ENCODE results near the gene SPATA33. TPM values are rescaled to one million over a fixed set of nuclear protein-coding genes. Genes with fewer than 3 reads are reported as not detected.
"Not testable (repeated sequence)": the region's sequence is repeated elsewhere in the genome, so short reads cannot be mapped to it uniquely, and the experiment has no call there.

Gene SPATA33
- total RNA-seq, 1 donor from 2014 or later: 16.6 TPM

DNA sequence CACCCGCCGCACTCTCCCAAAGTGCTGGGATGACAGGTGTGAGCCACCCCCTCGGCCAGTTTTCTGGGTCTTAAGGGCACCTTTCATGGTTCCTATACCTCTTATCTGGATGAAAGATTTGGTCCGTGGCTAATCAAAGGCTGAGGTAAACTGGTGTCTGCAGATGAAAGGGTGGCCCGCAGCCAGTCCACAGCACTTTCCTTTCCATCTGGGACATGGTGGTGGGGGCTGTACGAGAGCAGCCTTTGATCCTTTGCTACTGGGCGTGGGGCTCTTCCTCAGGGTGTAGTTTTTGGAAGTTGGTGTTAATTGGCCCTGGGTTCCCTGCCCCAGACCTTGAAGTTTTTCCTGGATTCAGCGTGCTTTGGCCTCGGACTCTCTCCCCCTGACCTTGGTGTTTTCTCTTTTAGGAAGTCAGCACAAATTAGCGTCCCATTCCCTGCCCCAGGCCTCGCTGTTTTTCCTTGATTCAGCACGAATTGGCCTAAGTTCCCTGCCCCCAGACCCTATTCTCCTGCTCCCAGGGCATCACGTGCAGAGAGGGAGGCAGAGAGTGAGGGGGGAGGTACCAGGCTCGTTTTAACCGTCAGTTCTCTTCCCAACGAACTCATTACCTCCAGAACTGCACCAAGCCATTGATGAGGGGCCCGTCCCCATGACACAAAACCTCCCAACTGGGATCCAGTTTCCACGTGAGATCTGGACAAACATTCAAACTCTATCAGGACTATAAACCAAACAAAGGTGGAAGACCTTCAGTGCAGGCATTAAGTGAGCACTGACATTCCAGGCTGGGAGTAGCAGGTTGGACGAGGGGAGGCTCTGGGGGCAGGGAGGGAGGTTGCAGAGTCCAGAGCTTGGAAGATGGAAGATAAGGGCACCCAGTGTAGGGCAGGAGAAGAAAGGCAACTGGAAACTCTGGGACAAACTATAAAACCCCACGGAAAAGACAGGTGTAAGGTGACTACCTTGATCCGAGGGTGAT lies 32.6 kb upstream of the SPATA33 start:
- intact Hi-C loops (cut with micrococcal nuclease): no loop called here

DNA sequence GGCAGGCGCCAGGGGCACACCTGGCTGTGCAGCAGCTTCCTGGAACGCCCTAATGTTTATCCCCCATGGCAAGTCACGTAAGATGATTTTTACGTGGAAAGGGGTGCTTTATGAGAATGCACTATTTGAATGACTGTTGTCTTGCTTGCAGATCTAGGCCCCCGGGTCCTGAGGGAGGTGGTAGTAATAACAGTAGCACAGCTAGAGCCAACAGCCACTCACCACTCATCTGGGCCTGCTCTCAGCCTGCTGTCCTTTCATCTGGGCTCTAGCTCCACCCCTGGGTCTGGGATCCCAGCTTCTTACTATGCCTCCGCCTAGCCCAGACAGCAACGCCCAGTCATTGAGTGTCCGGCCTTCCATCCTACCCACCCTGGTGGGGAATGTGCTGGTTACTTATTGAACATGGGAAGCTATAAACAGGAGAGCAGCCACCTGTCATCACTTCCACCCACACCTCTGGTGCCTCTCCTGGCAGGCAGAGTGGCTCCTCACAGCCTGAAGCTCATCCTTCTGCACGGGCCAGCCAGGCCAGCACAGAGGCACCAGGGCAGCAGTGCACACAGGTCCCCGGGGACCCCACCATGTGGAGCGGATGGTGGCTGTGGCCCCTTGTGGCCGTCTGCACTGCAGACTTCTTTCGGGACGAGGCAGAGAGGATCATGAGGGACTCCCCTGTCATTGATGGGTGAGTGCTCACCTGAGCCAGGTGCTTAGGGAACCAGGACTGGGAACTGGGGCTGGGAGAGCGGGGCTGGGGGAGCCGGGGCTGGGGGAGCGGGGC lies 27.6 kb upstream of the SPATA33 start:
- intact Hi-C loops (cut with micrococcal nuclease): no loop called here

DNA sequence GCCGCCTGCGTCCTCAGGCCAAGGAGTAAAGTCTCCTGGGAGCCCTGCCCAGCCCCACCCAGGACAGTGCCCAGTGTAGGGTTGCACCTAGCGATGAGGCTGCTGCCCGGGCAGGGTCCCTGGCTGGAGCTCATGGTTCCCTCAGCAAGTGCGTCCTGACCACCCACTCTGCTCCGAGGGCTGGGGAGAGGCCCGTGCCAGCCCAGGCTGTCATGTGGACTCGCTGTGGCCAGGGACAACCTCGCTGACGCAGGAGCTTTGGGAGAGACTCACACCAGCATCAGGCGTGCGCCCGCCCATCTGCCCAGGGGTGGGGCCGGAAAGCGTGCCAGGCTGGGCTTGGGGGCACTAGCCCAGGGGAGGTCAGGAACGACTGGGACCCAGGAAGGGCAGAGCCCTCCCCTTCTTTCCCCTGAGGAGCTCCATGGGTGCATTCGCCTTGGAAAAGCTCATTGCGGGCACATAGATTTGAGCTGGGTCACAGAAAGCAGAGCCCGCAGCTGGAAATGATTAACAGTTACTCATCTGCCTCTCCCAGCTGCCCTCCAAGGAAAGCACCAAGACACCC lies 24.5 kb upstream of the SPATA33 start:
- intact Hi-C loops (cut with micrococcal nuclease): no loop called here

DNA sequence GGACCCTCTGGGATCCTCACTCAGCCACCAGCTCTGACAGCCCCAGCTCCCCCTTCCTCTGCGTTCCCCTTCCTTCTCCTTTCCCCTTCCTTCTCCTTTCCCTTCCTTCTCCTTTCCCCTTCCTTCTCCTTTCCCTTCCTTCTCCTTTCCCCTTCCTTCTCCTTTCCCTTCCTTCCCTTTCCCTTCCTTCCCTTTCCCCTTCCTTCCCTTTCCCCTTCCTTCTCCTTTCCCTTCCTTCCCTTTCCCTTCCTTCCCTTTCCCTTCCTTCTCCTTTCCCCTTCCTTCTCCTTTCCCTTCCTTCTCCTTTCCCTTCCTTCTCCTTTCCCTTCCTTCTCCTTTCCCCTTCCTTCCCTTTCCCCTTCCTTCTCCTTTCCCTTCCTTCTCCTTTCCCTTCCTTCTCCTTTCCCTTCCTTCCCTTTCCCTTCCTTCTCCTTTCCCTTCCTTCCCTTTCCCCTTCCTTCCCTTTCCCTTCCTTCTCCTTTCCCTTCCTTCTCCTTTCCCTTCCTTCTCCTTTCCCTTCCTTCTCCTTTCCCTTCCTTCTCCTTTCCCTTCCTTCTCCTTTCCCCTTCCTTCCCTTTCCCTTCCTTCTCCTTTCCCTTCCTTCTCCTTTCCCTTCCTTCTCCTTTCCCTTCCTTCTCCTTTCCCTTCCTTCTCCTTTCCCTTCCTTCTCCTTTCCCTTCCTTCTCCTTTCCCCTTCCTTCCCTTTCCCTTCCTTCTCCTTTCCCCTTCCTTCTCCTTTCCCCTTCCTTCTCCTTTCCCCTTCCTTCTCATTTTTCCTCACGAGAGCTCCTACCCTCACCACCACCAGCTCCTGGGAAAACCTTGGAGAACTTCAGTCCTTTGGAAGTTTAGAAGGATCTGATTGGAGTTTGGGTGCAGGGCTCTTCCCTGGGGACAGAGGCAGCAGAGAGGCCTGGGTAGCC lies 22.9 kb upstream of the SPATA33 start:
- intact Hi-C loops (cut with micrococcal nuclease): not testable (repeated sequence)

DNA sequence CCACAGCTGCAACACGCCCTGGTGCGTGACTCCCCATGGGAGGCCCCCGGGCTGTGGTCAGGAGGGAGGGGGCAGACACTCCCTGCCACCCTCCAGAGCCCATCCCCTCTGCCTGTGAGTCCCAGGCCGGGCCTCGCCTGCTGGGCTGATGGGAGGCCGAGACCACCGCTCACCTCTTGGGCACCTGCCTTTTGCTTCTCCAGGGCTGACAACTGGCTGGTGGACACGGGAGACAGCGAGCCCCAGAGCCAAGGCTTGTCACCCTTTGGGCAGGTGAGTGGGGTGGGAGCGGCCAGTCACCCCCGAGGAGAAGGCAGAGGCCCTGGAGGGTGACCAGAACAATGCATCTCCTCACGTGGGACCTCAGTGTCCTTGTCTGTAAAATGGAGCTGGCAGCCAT lies 21.0 kb upstream of the SPATA33 start:
- intact Hi-C loops (cut with micrococcal nuclease): no loop called here

DNA sequence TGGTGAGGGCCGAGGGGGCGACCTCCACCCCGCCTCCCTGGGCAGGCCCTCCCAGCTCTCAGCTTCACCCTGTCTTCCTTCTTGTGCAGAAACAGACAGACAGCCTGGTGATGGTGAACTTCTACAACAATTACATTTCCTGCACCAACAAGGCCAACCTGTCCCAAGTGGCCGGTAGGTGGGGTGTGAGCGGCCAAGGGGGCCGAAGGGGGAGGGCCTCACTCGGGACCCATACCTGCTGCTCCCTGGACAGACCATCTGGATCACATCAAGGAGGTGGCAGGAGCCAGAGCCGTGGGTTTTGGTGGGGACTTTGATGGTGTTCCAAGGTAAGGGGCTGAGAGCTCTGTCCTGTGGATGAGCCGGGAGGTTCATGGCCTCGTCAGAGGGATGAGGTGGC lies 20.3 kb upstream of the SPATA33 start:
- intact Hi-C loops (cut with micrococcal nuclease): no loop called here

DNA sequence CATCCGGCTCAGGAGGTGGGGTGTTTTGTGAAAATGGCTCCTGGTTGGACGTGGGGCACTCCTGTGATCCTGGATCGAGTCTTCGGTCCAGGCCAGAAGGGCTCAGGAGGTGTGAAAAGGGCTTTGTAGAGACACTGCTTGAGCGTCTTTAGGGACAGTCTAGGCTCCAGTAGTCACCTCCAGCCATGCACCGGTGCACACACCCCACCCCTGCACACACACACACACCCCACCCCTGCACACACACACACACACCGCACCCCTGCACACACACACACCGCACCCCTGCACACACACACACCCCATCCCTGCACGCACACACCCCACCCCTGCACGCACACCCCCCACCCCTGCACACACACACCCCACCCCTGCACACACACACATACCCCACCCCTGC lies 19.2 kb upstream of the SPATA33 start:
- intact Hi-C loops (cut with micrococcal nuclease): no loop called here

DNA sequence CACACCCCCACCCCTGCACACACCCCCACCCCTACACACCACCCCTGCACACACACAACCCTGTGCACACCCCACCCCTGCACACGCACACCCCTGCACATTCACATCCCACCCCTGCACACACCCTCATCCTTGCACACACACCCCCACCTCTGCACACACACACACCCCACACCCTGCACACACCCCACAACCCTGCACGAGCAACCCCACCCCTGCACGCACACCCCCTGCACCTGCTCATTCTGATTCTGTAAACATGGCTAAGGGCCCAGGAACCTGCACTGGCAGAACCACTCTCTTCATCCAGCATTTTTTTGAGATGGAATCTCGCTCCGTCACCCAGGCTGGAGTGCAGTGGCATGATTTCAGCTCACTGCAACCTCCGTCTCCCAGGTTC lies 18.3 kb upstream of the SPATA33 start:
- intact Hi-C loops (cut with micrococcal nuclease): no loop called here

DNA sequence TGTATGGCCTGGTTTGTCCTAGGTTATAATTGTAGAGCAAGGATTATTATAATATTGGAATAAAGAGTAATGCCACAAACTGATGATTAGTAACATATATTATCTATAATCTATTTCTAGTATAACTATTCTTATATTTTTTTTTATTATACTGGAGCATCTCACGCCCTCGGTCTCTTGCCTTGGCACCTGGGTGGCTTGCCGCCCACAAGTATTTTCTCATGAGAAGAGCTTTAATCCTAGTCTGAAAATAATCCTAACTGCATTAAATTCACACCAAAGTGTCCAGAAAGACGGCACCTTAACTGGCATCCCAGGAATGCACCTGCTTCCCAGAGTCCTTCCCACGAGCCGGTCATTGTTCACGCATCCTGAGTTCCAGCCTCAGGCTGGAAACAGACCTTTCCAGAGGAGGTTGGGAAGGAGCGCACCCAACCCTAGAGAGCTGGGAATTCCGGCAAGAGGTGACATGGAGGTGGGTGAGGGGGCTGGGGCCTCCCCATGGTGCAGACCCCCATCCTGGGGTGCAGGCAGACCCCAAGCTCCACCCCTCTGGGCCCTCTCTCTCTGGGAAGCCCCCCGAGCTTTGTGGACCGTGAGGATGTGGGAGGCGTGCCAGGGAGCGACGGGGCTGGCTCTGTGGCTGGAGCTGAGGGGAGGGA lies 16.0 kb upstream of the SPATA33 start:
- intact Hi-C loops (cut with micrococcal nuclease): loop anchor here (1.0 kb wide), 1 partner anchor 67 kb away; no protein-coding TSS in a partner anchor

DNA sequence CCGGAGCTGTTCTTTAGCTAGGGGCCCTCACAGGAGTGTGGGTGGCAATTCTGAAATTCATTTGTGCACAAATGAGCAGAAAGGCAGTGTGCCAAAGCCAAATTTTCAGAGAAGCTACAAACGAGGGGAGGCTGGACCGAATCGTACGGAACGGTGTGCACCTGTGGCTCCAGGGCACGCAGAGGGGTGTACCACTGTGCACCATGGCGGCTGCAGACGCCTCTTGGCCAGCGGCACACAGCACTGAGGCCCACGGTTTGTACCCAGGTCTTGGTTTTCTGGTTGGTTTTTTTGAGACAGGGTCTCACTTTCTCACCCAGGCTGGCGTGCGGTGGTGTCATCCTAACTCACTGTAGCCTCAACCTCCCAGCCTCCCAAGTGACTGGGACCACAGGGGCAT lies 15.1 kb upstream of the SPATA33 start:
- intact Hi-C loops (cut with micrococcal nuclease): no loop called here

DNA sequence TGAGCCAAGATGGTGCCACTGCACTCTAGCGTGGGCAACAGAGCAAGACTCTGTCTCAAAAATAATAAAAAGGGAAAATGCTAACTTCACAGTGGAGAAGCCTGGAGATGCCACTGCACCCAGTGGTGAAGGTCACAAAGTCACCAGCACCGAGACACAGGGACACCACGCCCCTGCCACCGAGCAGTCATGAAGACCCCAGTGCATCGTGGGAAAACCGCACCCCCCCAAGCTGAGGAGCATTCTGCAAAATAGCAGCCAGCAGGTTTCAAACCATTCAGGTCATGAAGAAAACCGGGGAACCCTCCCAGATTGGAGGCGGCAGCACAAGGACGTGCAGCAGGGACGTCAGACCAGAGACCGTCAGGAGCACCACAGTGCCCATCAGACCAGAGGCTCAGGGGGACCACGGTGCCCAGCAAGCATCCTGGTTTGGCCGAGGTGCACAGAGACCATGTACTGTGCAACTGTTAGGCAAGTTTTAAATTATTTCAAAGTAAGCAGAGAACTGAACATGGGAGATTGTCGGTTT lies 13.8 kb upstream of the SPATA33 start:
- intact Hi-C loops (cut with micrococcal nuclease): no loop called here

DNA sequence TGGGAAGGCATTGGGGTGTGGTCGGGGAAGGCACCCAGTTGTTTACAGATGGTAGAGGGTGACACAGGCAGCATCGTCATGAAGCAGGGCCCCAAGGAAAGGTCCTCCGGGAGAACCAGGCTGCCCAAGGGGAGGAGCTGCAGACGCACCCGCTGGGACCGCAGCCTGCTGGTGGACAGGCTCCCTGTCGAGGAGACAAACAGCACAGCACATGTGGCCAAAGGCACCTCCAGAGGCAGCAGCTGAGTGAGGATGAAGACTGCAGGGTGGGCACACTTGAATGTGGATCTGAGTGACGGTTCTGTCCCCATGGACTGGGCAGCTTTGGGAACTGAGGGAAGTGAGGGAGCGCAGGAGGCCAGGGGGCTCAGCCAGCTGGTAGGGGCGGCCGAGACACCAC lies 12.5 kb upstream of the SPATA33 start:
- intact Hi-C loops (cut with micrococcal nuclease): no loop called here

DNA sequence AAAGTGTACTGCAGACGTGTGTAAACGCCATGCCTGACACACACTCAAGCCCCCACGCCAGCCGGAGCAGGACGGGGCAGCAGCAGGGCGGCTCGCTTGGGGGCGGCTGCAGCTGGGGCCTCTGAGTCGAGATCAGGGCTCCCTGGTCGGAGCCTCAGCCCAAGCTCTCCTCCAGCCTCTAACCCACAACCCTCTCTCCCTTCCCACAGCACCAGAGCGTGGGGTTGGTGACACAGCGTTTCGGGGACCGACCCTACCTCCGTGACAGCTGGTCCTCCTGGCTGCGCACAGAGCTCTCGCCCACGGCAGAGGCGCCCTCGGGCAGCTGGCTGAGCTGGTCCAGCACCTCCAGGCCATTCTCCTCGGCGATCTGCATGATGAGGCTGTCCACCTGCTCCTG lies 11.4 kb upstream of the SPATA33 start:
- intact Hi-C loops (cut with micrococcal nuclease): no loop called here

DNA sequence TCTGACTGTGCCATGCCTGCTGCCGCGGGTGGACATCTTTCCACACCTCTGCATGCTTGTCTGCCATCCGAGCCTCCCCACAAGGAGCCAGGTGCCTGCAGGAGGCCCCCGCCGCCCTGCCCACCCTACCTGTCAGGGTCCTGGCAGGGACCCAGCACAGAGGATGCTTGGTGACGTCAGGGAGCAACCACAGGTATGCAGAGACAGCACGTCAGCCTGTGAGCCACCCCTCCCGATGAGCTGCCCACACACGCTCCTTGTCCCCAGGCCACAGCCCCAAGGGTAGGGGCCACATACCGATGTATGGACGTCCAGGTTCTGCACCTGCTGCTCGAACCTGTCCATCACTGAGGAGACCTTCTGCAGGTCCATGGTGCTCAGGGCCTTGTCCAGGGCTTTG lies 10.7 kb upstream of the SPATA33 start:
- intact Hi-C loops (cut with micrococcal nuclease): no loop called here

DNA sequence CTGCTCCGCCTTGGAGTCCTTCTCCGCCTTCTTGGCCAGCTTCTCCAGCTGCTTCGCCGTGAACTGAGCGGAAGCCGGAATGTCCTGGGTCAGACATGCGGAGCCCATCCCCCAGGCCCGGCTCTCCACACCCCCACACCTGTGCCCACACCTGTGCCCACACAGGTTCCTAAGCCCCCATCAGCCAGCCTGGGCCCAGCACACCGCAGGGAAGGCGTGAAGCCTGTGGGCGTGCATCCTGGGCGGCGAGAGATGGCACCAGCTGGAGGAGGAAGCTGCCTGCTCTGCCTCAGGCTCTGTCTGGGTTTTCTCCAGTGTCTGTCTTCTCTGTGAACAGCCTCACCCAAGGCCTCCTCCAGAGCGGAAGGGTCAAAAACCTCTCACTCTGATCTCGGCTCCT lies 6.1 kb upstream of the SPATA33 start:
- intact Hi-C loops (cut with micrococcal nuclease): no loop called here

DNA sequence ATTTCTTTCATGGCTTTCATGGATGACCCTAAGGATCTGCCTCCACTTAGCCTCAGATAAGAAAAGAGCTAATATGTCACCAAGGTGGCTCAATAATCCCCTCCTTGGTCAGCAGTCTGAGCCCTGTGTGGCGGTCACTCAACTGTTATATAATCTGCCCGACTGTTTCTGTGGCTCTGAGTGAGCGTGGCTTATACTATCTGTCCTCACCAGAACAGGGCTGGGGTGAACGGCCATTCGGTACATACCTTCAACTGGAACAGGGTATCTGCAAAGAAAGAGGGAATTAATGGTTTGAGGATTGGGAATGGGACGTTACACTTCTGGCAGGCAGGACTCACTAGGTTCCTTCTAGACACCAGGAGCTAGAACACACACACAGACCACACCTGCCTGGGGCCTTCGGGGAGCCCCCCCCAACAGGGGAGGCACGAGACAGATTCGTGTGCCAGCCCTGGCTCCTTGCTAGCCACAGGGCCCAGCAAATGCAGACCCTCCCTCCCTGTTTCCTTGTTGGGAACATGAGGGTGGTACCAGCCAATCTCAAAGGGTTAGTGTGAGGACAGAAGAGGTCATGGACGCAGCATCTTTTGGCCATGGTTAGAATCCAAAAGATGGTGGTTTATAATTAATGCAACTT lies 3.9 kb upstream of the SPATA33 start:
- intact Hi-C loops (cut with micrococcal nuclease): no loop called here

DNA sequence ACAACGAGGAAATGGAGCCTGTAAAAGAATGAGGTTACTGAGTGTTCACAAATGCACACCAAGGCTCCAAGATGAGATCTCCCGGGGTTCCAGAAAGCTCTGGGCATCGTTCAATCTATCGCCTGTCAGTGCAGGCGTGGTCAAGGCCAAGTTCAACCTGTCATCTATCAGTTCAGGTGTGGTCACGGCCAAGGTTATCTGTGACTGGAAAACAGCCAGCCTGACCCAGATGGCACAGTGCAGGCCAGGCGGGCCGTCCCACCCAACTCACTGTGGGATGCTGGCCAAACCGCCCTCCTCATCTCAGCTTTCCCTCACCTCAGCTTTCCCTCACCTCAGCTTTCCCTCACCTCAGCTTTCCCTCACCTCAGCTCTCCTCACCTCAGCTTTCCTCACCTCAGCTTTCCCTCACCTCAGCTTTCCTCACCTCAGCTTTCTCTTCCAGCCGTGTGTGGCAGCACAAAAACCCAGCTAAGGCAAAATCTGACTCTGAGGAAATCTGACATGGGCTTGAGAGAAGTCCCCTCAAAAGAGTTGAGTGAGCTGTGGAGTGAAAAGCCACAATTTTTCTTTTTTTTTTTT lies 2.5 kb upstream of the SPATA33 start:
- intact Hi-C loops (cut with micrococcal nuclease): loop anchor here (5.0 kb wide), 4 partner anchors 47 to 413 kb away; partner anchors contain the start of genes RPL13, SPATA2L, VPS9D1 and ZNF276

DNA sequence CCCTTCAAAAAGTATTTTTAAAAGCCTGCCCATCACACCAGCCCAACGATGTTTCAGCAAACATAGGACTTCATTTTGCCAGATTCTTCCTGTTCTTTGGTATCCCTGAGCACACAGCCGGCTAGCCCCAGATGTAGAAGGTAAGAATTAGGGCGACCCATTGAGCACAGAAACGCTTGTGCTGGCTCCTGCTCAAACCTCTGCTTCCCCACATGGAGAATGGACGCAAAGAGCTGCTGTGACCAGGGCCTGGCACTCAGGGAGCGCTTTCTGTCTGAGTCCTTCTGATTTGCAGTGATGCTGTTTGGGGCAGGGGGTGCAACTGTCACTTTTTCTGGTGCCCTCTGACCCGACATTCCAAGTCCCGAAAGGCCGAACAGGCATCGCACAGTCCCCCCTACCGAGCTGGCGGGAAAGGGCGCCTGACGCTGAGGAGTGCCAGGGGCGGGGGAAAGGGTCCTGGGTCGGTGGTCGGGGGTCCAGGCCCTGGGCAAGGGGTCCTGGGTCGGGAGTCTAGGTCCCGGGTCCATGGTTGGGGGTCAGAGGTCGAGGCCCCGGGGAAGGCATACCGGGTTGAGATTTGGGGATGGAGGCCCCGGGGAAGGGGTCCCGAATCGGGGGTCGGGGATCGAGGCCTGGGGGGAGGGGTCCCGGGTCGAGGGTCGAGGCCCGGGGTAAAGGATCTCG lies 1.1 kb upstream of the SPATA33 start:
- intact Hi-C loops (cut with micrococcal nuclease): loop anchor here (1.0 to 5.0 kb wide), 5 partner anchors 30 to 414 kb away; partner anchors contain the start of genes CDK10, RPL13, SPATA2L and VPS9D1

Data from T-helper 2 cell treated with Interferon-gamma antibody and Interleukin-4, amounts not matched to agents 100 ng/mL and 5 ng/mL, for 36 hours (primary cell).